NCI-H345 treated with DMSO at 0.1 percent for 48 hours (cell line): Measurements from ENCODE around the gene MYO7A.
A peak's percentile ranks its signal among the peaks of the same experiment; 100 is the strongest.

ENCODE experiments used
- DNase-seq: peaks from one replicate; lab custom pipeline; 2025; ENCODE audit not compliant: unreplicated experiment; lab: John Stamatoyannopoulos, UW

The MYO7A gene

GRCh38 chr11:77144196-77144856, 16.3 kb downstream of the MYO7A start:
- no peak for DNase-seq

DNA sequence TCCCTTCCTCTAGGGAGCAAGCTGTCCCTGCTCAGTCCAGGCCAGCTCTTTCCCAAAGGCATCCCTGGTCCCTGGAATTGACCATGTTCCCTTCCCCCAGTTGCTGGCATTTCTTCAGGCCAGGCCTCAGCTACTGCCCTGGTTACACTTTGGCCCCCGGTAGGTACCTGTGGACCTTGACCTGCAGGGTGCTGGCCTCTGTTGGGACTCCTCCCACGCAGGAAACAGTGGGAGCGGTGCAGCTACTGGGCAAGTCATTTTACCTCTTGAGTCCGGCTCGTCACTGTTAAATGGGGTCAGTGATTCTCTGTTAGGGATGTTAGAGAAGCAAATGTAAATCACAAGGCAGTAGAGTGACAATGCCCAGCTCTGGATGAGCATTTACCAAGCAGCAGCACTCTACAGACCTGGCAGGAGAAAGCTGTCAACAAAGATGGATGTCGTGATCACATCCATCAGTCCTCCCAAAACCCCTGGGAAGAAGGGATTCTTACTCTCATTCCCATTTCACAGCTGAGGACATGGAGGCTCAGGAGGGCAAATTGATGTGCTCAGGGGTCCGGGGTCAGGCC, 16.9 kb downstream of the MYO7A start:
- no peak for DNase-seq

DNA sequence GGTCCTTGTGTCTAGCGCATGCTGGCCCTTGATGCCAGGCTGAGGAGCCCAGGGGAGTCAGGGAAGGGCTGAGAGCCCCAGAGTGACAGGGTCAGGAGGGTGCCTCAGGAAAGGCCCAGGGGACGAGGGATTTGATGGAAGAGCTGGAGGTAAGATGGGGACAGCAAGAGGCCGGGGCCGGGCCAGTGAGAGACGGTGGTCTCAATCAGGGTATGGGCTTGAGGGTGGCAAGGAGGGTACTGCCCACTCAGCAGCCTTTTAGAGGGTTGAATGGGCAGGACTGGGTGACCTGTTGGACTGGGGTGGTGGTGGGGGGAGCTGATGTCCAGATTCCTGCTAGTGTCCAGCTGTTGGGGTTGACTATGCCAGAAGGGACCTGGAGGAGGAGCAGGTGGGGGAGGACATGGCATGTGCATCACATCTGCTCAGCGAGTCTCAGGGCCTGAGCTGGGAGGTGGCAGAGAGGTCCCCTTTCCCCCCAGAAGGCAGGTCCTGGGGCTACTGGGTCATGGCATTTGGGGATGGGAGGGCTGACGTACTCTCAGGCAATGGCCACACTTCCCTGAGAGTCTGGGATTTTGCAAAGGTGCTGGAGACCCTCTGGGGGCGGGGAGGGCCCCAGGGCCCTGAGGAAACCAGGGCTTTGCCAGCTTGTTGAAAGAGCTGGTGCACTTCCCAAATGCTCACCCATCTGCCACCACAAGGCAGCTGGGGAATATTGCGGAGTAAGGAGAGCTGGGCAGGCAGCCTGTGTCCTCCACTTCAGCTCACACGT, 18.4 kb downstream of the MYO7A start:
- DNase-seq, result no peak

DNA sequence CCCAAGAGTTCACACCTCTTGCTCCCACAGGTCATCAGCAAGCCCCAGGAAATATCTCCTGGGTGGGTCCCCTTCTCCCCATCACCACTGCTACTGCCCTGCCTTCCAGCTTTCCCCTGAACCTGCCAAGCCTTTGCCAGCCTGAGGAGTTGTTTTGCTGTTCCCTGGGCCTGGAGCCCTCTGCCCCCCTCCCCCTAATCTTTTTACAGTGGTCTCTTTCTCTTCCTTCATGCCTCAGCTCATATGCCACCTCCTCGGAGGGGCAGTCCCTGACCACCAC, 18.9 kb downstream of the MYO7A start:
- DNase-seq, result no peak

DNA sequence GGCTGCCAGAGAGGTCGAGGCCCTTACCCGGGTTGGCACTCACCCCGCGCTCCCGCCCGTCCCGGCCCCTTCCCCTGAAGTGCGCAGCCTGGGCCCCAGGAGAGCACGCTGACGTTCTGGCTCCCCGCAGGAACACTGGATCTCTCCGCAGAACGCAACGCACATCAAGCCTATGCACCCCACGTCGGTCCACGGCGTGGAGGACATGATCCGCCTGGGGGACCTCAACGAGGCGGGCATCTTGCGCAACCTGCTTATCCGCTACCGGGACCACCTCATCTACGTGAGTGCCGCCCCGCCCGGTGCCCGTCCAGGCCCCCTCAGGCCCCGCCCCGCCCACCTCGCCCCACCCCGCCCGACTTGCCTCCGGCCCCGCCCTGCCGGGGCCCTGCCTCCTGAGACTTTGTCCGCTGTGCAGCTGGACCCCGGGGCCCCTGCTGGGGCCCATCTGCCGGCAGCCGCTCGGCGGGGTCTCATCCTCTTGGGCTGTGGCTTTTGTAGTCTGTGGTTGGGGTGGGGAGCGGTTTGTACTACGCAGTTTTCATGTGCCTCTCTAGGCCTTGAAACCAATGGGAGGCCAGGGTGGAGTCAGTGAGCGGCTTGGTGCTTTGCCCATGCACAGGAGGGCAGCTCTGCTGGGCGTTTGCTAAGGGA, 19.7 kb downstream of the MYO7A start:
- DNase-seq, result peak; percentile 64

DNA sequence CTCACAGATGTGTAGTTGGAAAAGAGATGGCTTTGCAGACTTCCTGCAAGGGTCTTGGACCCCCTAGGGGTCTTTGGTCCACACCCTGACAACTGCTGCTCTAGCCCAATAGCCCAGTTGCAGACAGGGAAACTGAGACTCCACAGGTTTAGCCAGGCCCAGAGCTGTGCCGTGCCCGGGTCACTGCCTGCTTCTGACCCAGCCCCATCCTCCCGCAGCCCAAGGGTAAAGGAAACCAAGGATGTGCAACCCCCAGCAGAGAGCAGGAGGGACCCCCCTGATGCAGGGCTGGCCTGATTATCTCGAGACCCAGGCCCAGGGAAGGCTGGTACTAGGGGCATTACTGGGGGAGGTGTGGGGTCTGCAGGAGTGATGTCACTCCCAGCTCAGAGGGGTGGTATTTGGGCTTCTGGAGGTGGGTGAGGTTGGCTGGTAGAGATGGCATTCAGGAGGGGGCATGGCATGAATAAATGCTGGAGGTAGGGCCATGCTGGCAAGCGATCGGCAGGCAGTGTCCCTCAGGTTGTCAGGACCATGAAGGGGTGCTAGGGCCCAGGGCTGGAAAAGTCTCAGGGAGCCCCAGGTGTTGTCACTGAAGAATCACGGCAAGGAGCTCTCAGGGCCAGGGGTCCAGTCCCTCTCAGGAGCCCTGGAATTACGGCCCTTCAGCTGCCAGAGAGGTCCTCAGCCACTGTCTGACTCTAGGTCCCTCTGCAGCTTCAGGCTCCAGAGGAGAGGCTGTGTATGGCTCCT, 21.1 kb downstream of the MYO7A start:
- no peak for DNase-seq

DNA sequence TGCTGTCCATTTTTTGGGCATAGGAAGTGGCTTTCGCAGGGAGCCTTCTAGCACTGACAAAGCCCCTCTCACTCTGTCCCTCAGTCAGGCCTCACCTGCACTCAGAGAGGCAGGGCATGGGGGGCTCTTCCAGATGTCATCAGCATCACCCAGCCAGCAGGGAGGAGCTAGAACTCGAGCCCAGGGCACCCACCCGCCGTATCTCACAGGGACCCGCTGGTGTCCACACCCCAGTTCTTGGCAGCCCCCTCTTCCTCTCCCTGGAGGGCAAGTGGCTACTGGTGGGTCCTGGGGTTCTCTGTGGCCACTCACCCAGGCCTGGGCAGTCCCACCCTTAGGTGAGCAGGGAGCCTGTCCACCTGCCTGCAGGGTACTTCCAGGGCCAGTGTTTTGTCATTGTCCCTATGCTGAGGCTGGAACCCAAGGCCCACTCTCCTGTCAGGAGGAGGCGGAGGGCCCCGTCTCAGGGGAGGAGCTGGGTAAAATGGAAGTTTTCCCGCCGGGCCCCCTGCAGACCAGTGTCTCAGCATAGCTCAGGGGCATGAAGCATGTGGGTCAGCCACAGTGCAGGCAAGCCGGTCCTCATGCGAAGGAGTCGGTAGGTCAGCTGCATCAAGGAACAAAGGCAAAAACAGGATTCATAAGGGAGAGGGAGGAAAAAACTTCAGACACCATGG, 21.8 kb downstream of the MYO7A start:
- DNase-seq, result no peak

- DNase-seq, result no peak
These were observed 22.8 kb downstream of the MYO7A start for GRCh38 chr11:77150836-77151235.

GRCh38 chr11:77151804-77152509, 23.9 kb downstream of the MYO7A start:
- no peak for DNase-seq

- no peak for DNase-seq
These were observed 24.8 kb downstream of the MYO7A start for GRCh38 chr11:77152846-77153245.

GRCh38 chr11:77153276-77154185, 25.5 kb downstream of the MYO7A start:
- DNase-seq, result no peak

- DNase-seq, result no peak
These were observed 26.5 kb downstream of the MYO7A start for GRCh38 chr11:77154381-77155081.

DNA sequence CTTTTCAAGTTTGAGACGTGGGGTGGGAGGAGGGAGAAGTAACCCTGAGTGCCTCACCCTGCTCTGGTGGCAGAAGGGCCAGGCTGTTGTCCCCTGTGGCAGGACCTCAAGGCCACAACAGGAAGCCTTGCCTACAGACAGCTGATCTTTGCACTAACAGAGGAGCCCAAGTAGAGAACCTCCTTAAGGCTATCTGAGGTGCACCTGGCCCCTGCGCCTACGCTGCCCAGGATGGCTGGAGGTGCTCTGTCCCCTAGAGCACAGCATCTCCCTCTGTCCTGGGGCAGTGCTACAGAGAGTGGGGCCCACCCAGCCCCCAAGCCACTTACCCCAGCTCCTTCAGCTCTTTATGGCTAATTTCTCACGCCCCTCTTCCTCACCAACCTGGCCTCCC, 27.0 kb downstream of the MYO7A start:
- DNase-seq, result no peak

DNA sequence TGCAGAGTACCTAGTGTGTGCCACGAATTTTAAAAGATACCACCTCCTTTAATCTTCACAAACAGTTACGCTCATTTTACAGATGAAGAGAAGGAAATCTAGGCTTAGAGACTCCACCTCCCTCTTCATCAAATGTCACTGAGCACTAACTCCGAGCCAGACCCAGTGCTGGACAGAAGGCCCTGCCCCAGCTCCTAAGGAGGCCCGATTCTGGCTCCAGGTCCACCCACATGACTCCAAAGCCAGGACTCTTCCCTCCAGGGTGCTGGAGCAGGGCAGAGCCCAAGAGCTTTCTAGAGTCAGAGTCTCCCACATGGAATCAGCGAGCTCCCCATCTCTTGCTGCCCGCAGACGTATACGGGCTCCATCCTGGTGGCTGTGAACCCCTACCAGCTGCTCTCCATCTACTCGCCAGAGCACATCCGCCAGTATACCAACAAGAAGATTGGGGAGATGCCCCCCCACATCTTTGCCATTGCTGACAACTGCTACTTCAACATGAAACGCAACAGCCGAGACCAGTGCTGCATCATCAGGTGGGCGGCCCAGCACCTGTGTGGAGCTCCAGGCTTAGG, 27.6 kb downstream of the MYO7A start:
- no peak for DNase-seq

GRCh38 chr11:77156396-77157195, 28.6 kb downstream of the MYO7A start:
- no peak for DNase-seq

GRCh38 chr11:77158041-77158695, 30.1 kb downstream of the MYO7A start:
- DNase-seq, result no peak
